ENCODE results near the gene SLC4A1.

SLC4A1 gene

DNA sequence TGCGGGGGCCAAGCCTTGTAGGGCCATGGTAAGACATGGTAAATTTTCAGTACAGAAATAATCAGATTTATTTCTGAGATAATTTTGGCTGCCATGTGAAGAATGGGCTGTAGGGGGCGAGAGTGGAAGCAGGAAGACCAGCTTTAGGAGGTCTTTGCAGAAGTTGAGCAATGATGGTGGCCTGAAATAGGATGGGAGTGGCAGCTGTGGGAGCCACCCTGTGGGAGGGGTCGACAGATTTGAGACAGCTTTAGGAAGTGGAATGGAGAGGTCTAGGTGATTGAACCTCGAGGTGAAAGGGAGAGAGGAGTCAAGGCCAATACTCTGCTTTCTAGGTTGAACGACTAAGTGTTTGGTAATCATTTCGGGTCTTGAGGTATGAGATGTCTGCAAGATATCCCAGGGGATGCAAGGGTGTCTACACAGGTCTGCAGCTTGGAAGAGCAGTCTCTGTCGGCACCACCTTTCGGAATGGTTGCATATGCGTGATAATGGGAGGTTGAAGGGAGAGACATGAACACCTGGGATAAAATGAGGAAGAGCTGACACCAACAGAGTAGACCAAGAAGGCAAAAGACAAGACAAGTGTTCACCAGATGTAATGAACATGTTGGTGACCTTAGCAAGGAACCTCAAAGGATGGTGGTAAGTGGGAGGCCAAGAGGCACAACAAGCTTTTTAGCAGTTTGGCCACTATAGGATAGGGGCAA lies 64.0 kb downstream of the SLC4A1 start:
- DNase-seq: peak; percentile 15

GRCh38 chr17:44202756-44203155 lies 65.2 kb downstream of the SLC4A1 start:
- no peak for DNase-seq

GRCh38 chr17:44200478-44201155 lies 67.3 kb downstream of the SLC4A1 start:
- peak; percentile 65 for DNase-seq

DNA sequence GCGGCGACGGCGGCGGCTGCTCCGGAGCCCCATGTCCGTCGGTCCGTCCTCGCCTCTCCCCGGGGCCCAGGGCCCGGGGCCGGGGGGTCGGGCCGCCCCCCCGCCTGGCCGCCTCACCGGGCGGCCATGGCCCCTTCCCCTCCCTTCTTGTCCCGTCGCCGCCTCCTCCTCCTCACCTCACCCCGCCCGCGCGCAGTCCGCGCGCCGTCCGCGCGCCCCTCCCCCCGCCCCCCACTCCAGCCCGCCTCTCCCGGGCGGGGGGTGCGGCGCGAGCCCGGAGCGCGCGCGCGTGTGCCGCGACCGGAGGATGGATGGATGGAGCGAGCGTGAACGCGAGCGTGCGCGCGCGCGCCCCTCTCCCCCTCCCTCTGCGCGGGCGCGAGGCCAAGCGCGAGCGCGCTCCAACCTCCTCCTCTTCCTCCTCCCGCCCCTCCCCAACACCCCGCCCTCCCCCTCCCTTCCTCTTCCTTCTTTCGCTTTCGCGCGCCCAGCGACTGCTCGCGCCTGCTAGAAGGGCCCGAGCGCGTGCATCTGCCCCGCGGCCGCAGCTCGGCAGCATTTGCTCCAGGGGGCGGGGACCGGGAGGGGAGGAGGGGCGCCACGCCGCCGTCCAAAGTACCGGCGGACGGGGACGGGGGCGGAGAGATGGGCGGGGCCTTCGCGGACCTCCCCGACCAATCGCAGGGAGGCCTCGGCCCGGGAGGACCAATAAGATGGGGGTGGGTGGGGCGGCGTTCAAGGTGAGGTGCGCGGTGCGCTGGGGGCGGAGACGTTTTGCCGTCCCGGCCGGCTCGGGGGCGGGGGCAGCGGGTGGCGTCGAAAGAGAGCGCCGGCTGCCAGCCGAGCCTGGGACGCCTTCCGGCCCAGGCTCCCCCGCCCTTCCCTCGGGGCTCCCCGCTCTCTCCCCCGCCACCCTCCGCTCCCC lies 68.1 kb downstream of the SLC4A1 start, which contains the start of gene ATXN7L3:
TSS of gene ATXN7L3 (minus strand) at position 332 of the 925 bp plus-strand sequence. CDS start 1,814 bp downstream, outside the sequence.
- DNase-seq: peak; percentile 96

DNA sequence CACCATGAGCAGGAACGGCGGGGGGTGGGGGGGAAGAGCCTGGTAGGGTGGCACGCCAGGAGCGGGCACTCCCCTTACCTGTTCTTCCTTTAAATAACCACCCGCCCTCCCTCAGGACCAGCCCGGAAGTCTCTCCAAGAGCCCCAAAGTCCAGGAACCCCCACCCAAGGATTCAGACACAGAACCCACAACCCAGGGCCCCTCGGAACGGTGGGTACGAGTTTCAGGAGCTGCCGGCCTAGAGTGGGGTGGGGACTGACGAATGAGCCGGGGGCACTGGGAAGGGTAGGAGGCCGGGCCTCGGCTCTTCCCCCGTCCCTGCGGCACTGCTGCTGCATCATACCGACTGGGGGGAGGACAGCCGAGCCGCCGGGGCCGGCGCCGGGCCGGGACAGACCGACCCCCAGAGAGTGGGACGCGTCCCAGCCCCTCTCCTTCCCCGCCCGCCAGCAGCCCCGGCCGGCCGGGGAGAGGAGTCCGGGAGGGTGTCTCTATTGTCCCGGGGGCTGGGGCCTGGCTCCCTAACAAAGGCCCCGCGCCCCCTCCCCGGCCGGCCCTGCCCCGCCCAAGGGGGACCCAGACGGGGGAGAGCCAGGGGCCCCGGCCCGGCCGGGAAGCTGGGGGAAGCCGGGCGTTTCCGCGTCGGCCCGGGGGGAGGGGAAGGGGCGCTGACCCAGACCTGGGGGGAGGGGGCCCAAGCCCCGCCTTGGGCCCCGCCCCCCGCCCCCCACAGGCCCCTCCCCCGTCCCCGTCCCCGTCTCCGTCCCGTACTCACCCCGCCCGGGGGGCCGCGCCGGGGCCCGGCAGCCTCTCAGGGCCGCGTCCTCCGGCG lies 69.0 kb downstream of the SLC4A1 start:
- DNase-seq: no peak

All from NCI-H1092 (cell line).